Choroid plexus epithelial cell (primary cell): ENCODE measurements around the gene IL15RA.

ENCODE experiments used
- DNase-seq: peaks from one replicate; pipeline ENCODE4 v3.0.0-alpha.2; 2010; ENCODE audit warnings: low read depth
- H3K4me3 ChIP-seq: 2 replicates; pipeline ENCODE4 v1.5.1; 2011; ENCODE audit warnings: low read depth, mild to moderate bottlenecking, control low read depth, low read length, moderate library complexity
- CTCF ChIP-seq: conservative IDR thresholded peaks from 2 replicates; pipeline ENCODE4 v1.5.1; 2011; ENCODE audit warnings: low read depth, mild to moderate bottlenecking, control low read depth, inconsistent platforms, low read length, moderate library complexity

Gene IL15RA

GRCh38 chr10:5977471-5978229, at the start of gene IL15RA:
Gene IL15RA (minus strand): TSS chr10:5977543. CDS start chr10:5977492, 51 bp downstream.
- H3K4me3 ChIP-seq, result peak within 1 kb of the TSS; percentile 90

GRCh38 chr10:6025683-6026255, 48.4 kb upstream of the IL15RA start:
- no peak for DNase-seq
- H3K4me3 ChIP-seq, result no peak overlapping the region
- no peak for TF ChIP-seq CTCF

More at GRCh38 chr10:5977471-5978229, at the start of gene IL15RA:
- DNase-seq, result peak; percentile 51
- no peak for TF ChIP-seq CTCF

- DNase-seq, result no peak
- H3K4me3 ChIP-seq, result no peak overlapping the region
- no peak for TF ChIP-seq CTCF
Observed at GRCh38 chr10:6024334-6024682, 47.0 kb upstream of the IL15RA start.

GRCh38 chr10:6023661-6024333, 46.5 kb upstream of the IL15RA start:
- no peak for DNase-seq
- no peak overlapping the region for H3K4me3 ChIP-seq
- TF ChIP-seq CTCF, result no peak

GRCh38 chr10:6022660-6023059, 45.3 kb upstream of the IL15RA start:
- peak; percentile 42 for DNase-seq
- TF ChIP-seq CTCF, result no peak
- H3K4me3 ChIP-seq, result no peak overlapping the region

GRCh38 chr10:6020826-6021225, 43.5 kb upstream of the IL15RA start:
- peak; percentile 92 for DNase-seq
- no peak for TF ChIP-seq CTCF
- H3K4me3 ChIP-seq, result no peak overlapping the region
